HG03039 (cell line): ENCODE results near the gene TGFB2.

Experiments used
- ATAC-seq: cut with Tn5 transposase; IDR thresholded peaks from one replicate; pipeline ENCODE4 v1.9.1; 2021; ENCODE audit warnings: mild to moderate bottlenecking, moderate library complexity; ENCODE audit not compliant: unreplicated experiment

Gene TGFB2

DNA sequence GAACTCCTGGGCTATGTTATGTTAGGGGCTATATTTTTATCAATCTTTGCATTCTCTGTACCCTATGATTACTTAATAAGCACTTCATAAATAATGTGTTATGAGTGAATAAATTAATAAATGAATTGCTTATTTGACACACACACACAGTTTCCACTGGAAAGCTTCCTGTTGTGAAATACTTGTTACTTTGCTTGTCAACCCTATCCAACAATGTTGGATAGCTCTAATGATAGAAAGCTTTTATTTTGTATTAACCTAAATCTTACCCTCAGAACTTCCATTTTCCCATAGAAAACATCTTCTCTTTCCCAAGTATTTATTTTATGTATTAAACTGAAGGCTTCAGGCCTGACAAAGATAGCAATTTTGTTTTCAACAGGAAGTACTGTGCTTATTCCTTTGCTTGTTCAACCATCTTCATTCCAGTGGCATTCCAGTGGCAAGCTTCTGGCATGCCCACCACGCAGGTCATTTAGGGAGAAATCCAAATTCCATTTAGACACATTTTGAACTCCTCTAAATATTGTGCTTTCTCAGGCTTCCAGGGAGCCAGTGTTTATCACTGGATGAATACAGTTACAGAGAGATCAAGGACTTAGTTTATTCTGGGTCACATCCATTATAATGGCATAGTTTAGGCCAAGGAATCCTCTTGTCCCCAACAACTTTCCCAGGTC is 134.4 kb downstream of the TGFB2 start:
- no peak for ATAC-seq

DNA sequence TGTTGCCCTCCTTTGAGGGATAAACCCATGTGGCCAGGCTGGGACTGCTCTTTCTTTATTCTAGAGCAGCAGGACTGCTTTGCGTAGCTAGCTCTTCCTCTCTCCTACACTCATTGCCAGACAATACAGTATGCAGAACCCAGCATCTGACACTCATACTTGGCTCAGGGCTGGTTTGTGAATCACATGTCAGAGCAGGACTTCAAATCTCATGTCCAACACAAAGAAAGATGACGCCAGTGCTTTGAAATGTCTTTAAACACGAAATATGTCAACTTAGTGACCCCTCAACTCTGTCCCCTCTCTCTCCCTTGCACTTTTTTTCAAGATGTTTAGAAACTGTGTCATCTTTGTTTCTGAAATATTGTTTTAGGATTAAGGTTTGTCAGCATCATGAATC is 135.0 kb downstream of the TGFB2 start:
- no peak for ATAC-seq

DNA sequence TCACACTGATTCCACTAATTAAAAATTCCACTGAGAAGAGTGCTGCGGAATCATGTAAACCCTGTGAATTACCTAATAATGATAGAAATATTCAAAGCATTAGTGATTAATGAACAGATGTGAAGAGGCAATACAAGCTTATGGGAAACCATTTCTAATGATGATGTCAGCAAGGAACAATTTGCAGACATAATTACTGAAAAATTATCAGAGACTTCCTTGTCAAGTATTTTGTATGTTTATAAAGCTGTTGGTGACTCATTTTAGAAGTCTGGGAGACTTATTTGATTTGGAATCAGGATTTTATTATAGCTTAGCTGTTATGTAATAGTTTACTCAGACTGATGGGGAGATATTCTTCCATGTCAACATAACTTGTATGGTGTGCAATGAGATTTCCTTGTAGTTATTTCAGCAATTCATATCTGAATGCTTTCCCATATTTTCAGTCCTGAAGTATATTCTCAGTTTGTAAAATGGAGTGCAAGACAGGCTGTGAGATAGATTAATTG is 135.5 kb downstream of the TGFB2 start:
- ATAC-seq: no peak

DNA sequence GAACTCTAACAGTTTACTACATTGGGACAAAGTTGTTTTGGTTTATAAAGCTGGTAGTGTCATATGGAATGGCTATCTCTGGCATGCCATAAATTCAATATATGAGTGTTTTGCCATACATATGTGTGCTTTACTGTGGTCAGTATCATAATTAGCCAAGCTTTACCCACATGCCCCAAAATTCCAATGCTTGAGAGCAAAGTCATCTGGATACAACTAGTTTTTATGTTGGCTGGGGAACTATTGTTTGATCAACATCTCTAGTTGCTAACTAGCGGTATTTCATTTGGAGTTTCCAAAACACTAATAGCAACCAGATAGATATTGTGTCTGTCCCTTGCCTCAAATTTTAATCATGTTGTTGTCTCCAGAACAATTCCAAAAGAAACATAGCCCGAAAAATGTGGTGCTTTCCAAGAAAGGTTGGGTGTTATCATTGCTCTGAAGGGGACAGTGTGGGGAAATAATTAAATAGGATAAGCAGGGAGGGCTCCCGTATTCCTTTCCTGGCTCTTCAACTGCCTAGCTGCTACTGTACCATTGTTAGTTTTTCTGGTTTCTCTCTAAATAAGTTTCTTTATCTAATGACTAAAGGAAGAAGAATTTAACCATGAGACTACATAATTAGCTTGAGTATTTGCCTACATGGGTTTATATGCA is 136.1 kb downstream of the TGFB2 start:
- no peak for ATAC-seq

DNA sequence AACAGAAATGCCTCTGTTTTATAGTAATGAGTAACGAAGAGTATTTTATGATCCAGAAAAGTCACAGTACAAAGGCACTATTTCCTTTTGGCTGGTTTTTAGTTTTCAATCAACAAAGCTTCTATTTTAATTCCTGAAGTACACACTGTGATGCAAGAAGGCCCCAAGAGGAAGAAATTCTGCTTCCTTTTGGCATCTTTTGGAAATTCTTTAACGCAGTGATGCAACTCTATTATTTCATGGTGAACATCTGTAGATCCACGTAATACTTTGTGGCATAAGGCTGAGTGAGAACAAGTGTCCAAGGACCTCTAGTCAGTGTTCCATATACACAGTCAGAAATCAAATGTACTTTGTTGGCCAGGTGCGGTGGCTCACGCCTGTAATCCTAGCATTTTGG is 137.5 kb downstream of the TGFB2 start:
- no peak for ATAC-seq

DNA sequence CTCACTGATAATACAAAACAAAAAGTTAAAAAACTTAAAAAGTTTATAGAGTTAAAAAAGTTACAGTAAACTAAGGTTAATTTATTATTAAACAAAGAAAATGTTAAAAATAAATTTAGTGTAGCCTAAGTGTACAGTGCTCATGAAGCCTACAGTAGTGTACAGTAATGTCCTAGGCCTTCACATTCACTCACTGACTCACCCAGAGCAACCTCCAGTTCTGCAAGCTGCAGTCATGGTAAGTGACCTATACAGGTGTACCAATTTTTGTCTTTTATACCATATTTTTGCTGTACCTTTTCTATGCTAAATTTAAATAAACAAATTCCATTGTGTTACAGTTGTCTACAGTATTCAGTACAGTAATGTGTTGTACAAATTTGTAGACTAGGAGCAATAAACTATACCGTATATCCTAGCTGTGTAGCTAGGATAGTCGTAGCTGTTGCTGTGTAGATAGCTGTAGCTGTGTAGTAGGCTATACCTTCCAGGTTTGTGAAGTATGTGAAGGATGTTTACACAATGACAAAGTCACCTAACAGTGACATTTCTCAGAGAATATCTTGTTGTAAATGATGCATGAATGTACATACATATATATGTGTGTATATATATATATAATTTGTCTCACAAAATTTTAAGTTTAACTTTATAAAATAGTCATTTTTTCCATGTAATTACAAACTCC is 140.2 kb downstream of the TGFB2 start:
- no peak for ATAC-seq

DNA sequence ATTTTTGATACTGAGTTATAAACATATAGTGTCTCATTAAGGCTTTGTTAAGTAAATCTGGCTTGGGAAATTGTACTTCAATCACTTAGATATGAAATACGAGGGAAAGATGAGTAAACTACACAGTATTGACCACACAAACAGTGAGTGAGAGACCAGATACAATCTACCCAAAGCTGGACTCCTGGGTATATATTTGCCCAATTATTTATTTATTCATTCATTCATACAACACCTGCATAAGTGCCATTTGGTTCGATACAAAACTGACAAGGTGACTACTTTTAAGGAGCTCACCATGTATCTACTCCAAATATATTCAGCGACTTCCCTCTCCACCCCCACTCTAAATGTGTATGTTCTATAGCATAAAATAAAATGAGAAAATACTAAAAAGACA is 143.4 kb downstream of the TGFB2 start:
- ATAC-seq: no peak

DNA sequence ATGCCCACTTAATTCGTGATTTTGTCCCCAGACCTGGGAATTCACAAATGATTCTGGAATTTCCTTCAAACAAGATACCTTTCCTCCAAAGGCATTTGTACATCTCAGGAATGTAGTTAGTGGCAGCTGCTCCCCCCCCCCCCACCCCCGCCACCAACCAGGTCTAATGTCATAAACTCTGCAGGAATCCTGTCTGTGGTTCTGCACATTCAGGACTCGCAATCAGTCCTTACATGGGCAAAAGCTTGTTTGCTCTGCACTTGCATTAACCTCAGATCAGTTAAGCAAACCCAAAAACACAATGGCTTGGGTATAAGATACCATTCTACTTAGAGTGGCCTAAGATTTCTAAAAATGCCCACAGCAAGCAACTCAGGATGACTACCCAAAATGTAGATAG is 143.8 kb downstream of the TGFB2 start:
- ATAC-seq: no peak

DNA sequence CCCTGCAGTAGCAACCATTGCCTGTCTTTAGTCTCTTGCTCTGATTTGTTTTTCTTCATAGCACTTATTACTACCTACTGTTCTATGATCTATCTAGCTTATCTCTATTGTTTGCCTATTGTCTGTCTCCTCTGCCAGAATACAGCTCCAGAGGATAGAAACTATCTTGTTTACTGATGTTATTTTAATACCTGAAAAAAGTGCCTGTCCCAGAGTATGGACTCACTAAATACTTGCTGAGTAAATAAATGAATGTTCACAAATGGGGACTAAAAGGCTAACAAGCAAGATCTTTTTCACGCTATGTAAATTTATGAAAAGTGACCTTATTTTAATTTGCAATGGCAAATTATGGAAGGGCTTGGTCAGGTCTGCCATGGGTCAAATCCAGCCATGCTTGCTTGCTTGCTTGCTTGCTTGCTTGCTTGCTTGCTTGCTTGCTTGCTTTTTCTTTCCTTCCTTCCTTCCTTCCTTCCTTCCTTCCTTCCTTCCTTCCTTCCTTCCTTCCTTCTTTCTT is 145.3 kb downstream of the TGFB2 start:
- no peak for ATAC-seq

DNA sequence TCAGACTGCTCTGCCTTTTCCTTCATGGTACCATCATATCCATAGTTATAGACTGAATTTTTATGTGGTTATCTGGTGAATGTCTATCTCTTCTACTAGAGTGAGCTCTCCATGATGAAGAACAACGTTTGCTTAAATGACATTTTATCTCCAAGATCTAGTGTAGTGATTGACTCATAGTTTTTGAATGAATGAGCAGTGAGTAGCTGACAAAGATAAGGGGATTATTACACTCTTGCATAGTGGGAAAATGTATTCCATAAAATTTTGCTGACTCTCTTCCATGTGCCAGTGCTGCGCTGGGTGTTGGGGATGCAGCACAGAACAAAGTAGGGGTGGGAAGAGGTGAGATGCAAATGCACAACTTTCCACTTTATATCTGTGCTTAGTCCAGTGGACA is 147.7 kb downstream of the TGFB2 start:
- ATAC-seq: no peak

DNA sequence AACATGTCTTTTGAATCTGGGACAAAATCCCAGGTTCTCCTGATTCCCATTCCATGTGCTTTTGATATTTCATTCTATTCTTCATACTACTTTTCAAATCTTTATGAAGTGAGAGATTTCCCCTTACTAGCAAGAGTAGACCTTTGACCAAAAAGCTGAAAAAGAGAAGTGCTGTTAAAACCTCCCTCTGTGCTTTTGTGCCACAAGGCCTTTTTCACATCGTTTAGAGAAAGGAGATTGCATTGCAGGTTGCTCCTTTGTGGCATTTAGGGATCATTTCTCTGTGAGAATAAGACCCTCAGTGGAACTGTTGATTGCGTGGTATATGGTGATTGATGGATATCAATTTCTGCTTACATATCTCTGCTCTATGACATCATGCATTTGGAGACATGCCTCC is 148.8 kb downstream of the TGFB2 start:
- no peak for ATAC-seq
